CD4-positive, CD25-positive, alpha-beta regulatory T cell (primary cell): ENCODE measurements around the gene DAP3. TPM values are rescaled to one million over a fixed set of nuclear protein-coding genes. Genes with fewer than 3 reads are reported as not detected.
"Not testable (repeated sequence)": the region's sequence is repeated elsewhere in the genome, so short reads cannot be mapped to it uniquely, and the experiment has no call there.

Experiments used
- ATAC-seq, 2 donors: fragments of 150-1000 bp; cut with Tn5 transposase; one replicate each; pipeline ENCODE4 v1.10.0; 2021; ENCODE audit warnings: low read depth in 2 of 2, moderate number of reproducible peaks in 2 of 2, moderate library complexity in 1 of 2
- DNase-seq, 3 donors: peaks; one replicate each; pipeline versions ENCODE4 v3.0.0 to v3.0.0-alpha.2; 2012 to 2022; ENCODE audit warnings: mixed read lengths in 1 of 3
- H3K27ac ChIP-seq: one replicate; pipeline ENCODE4 v1.7.0; 2013; ENCODE audit warnings: mild to moderate bottlenecking, low read length; ENCODE audit not compliant: insufficient read depth, poor library complexity, severe bottlenecking
- H3K27me3 ChIP-seq: one replicate; pipeline ENCODE4 v1.7.0; 2013; ENCODE audit warnings: low read length; ENCODE audit not compliant: control insufficient read depth, insufficient read depth
- H3K36me3 ChIP-seq: one replicate; pipeline ENCODE4 v1.7.0; 2013; ENCODE audit warnings: mild to moderate bottlenecking, low read length, moderate library complexity; ENCODE audit not compliant: control insufficient read depth, insufficient read depth
- H3K4me1 ChIP-seq: 2 replicates; pipeline ENCODE4 v1.7.0; 2013; ENCODE audit warnings: mild to moderate bottlenecking, low read length; ENCODE audit not compliant: insufficient read depth, control insufficient read depth, poor library complexity, severe bottlenecking
- H3K4me3 ChIP-seq: one replicate; pipeline ENCODE4 v1.7.0; 2013; ENCODE audit warnings: low read depth, mild to moderate bottlenecking, low read length, moderate library complexity
- H3K9me3 ChIP-seq, 2 experiments: 1 replicate in 1 of 2; 2 replicates in 1 of 2; pipeline ENCODE4 v1.7.0; 2013; ENCODE audit warnings: low read length in 2 of 2, mild to moderate bottlenecking in 1 of 2, moderate library complexity in 1 of 2; ENCODE audit not compliant: control insufficient read depth in 2 of 2
- H3K27ac Mint-ChIP-seq, 3 donors: one replicate each; pipeline ENCODE4 v1.8.0; 2020 to 2022; ENCODE audit warnings: mild to moderate bottlenecking in 3 of 3, mixed read lengths in 3 of 3, moderate library complexity in 2 of 3
- H3K27me3 Mint-ChIP-seq: one replicate; pipeline ENCODE4 v1.8.0; 2022; ENCODE audit warnings: mild to moderate bottlenecking, mixed read lengths
- H3K36me3 Mint-ChIP-seq: one replicate; pipeline ENCODE4 v1.8.0; 2020; ENCODE audit warnings: mixed read lengths
- H3K4me1 Mint-ChIP-seq, 4 donors: one replicate each; pipeline ENCODE4 v1.8.0; 2020 to 2022; ENCODE audit warnings: mixed read lengths in 4 of 4, mild to moderate bottlenecking in 1 of 4
- H3K4me3 Mint-ChIP-seq, 4 donors: one replicate each; pipeline ENCODE4 v1.8.0; 2020 to 2022; ENCODE audit warnings: mild to moderate bottlenecking in 4 of 4, mixed read lengths in 4 of 4, moderate library complexity in 3 of 4
- H3K9me3 Mint-ChIP-seq, 7 donors: one replicate each; pipeline ENCODE4 v1.8.0; 2020 to 2022; ENCODE audit warnings: mixed read lengths in 7 of 7, mild to moderate bottlenecking in 3 of 7, moderate library complexity in 2 of 7
- polyA plus RNA-seq, 4 donors: library from polyadenylated mRNA; unstranded; fragments of 300-500 nt; fragmentation: Illumina TruSeq; gene quantifications; one replicate each; pipeline ENCODE4 v1.2.3, GENCODE V29; 2021
- total RNA-seq: library from RNA; stranded (reverse); gene quantifications from one replicate; pipeline ENCODE4 v1.2.3, GENCODE V29; 2022

DAP3 gene
- total and polyA plus RNA-seq, 5 donors from 2014 or later = 117 to 133 (median 122) TPM

DNA sequence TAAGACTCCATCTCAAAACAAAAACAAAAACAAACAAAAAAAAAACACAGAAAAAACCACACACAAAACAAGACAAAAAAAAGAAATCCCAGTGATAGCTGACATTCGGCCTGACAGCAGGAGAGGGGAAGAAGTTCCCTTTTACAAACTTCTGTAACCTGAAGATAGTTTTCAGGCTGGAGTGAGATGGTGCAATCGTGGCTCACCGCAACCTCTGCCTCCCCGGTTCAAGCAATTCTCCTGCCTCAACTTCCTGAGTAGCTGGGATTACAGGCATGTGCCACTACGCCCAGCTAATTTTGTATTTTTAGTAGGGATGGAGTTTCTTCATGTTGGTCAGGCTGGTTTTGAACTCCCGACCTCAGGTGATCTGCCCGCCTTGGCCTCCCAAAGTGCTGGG lies 75.1 kb downstream of the DAP3 start:
- not testable (repeated sequence) for H3K27me3 Mint-ChIP-seq, H3K27ac Mint-ChIP-seq, ATAC-seq, DNase-seq, H3K9me3 Mint-ChIP-seq, H3K4me3 Mint-ChIP-seq, H3K4me3 ChIP-seq, H3K9me3 ChIP-seq, H3K4me1 Mint-ChIP-seq, H3K27me3 ChIP-seq, H3K27ac ChIP-seq, H3K4me1 ChIP-seq
- peaks cover 55% of the 10 kb centered on the region for H3K36me3 Mint-ChIP-seq
- H3K36me3 ChIP-seq = peaks cover 78% of the 10 kb centered on the region

DNA sequence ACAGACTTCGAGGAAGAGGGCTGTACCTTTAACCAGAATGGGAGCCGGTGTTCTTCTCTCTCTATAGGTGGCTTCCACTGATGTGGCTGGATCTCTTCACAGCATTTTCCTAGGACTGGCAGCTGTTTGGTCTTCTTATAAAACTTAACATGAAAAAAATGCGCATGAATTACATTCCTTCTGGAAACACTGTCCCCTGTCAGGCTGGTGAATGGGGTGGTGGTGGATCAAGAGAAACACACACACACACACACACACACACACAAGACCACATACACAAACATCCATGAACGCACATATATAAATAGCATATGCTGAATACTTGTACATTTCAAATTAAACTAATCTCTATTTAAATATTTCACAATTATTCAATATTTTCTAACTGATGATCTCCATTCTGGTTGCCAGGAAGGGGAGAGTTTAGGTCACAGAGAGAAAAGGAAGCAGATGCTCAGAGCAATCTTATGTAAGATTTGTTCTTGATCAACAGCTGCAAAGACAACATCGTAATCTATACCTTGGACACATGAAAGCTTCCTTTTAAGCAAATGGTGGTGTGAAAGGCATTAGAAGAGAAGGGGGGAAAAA lies 78.6 kb downstream of the DAP3 start:
- not testable (repeated sequence) for H3K27me3 ChIP-seq, H3K9me3 ChIP-seq, H3K4me1 ChIP-seq, ATAC-seq, H3K27ac ChIP-seq, H3K4me3 ChIP-seq, H3K9me3 Mint-ChIP-seq, H3K4me3 Mint-ChIP-seq, DNase-seq, H3K4me1 Mint-ChIP-seq, H3K27me3 Mint-ChIP-seq
- H3K27ac Mint-ChIP-seq = peak overlapping the region in 1 of 3 donors; percentile 13
- peaks cover 53% of the 10 kb centered on the region for H3K36me3 Mint-ChIP-seq
- peaks cover 86% of the 10 kb centered on the region for H3K36me3 ChIP-seq

DNA sequence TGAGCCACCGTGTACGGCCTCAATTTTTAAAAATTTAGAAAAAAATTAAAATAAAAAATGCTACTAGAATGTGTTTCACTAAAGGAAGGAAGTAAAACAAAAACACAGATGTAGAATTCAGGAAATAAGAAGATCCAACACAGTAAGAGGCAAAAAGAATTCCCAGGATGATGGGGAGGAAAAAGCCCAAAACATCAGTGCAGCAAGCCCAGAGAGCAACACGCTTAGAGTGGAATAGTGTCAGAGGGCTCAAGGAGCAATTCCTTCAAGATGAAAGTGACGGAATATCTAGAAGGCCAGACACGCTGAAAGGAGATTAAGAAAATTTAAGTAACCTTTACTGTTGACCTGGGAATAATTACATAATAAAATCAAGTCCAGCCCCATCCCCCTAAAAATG lies 80.4 kb downstream of the DAP3 start:
- H3K27ac Mint-ChIP-seq = no peak overlapping the region
- no peaks in the 10 kb centered on the region for H3K9me3 ChIP-seq
- ATAC-seq (no peak), DNase-seq (no peak)
- no peak overlapping the region for H3K27ac ChIP-seq
- no peak overlapping the region for H3K4me3 ChIP-seq
- H3K4me1 ChIP-seq = no peaks in the 10 kb centered on the region
- no peaks in the 10 kb centered on the region for H3K27me3 Mint-ChIP-seq
- H3K9me3 Mint-ChIP-seq = no peaks in the 10 kb centered on the region
- H3K36me3 ChIP-seq = peaks cover 89% of the 10 kb centered on the region
- H3K4me1 Mint-ChIP-seq = no peaks in the 10 kb centered on the region
- no peak overlapping the region for H3K4me3 Mint-ChIP-seq
- peaks cover 63% of the 10 kb centered on the region for H3K36me3 Mint-ChIP-seq
- no peaks in the 10 kb centered on the region for H3K27me3 ChIP-seq

DNA sequence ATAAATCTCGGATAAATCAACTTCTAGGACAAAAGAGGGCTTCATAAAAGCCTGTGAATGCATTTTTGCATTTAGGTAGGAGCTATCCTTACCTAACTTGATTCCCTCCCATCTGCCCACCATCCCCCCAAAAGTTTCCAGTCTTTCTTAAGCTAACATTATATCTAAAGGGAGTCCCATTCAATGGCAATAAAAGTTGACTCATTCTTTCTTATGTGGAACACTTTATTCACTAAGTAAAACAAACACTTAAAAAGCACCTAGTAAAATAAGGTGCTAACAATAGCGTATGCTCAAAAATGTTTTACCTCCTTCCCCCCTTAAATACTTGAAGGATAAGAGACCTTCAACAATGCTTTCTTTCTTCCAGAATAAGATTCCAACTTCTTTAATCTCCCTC lies 84.3 kb downstream of the DAP3 start:
- Mint-ChIP-seq H3K27ac (no peak overlapping the region), H3K27me3 (no peaks in the 10 kb centered on the region)

DNA sequence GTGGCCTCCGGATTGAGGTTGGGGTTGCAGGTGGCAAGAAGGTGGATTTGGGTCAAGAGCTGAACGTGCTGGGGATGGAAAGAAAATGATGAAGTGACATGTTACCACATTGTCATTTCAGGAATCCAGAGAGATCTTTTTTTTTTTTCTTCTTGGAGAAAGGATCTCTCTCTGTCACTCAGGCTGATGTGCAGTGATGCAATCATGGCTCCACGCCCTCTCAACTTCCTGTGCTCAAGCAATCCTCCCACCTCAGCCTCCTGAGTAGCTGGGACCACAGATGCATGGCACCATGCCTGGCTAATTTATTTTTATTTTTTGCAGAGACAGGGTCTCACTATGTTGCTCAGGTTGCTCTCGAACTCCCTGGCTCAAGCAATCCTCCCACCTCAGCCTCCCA lies 87.5 kb downstream of the DAP3 start:
- Histone ChIP-seq H3K36me3 (peaks cover 79% of the 10 kb centered on the region), H3K4me1 (no peaks in the 10 kb centered on the region), H3K9me3 (no peaks in the 10 kb centered on the region), H3K4me3 (no peak overlapping the region), H3K27ac (no peak overlapping the region), H3K27me3 (no peaks in the 10 kb centered on the region)
- Mint-ChIP-seq H3K27me3 (no peaks in the 10 kb centered on the region), H3K36me3 (peaks cover 54% of the 10 kb centered on the region), H3K27ac (peak overlapping the region in 1 of 3 donors; percentile 55), H3K4me1 (peaks cover 0 to 7% (median 4%) of the 10 kb centered on the region in 4 donors), H3K4me3 (no peak overlapping the region), H3K9me3 (no peaks in the 10 kb centered on the region)
- ATAC-seq (no peak), DNase-seq (peak in 1 of 3 donors; percentile 45)

More for the DNA sequence above, 84.3 kb downstream of the DAP3 start:
- H3K4me3 ChIP-seq = no peak overlapping the region
- no peaks in the 10 kb centered on the region for H3K9me3 ChIP-seq
- peaks cover 0 to 7% (median 4%) of the 10 kb centered on the region in 4 donors for H3K4me1 Mint-ChIP-seq
- H3K36me3 Mint-ChIP-seq = peaks cover 72% of the 10 kb centered on the region
- DNase-seq (no peak), ATAC-seq (no peak)
- H3K9me3 Mint-ChIP-seq = no peaks in the 10 kb centered on the region
- no peaks in the 10 kb centered on the region for H3K4me1 ChIP-seq
- H3K4me3 Mint-ChIP-seq = no peak overlapping the region
- H3K36me3 ChIP-seq = peaks cover 92% of the 10 kb centered on the region
- H3K27me3 ChIP-seq = no peaks in the 10 kb centered on the region
- H3K27ac ChIP-seq = no peak overlapping the region

DNA sequence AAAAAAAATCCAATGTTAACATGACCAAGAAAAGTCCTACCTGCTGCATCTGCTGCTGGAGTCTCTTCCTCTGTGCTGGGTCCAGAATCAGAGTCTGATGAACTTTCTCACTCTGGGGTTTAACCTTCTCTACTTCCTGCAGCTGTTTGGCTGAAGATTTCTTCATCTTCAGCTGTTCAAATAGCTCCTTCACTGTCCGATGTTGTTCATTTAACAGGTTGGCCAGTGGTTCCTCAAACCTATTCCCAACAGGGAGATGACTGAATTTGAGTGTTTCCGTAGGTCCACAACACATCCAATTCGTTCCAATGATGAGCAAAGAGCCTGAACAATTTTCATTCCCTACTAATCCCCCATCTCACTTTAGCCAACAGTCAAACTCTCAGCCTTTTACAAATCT lies 88.7 kb downstream of the DAP3 start:
- H3K27me3 Mint-ChIP-seq = no peaks in the 10 kb centered on the region
- H3K9me3 Mint-ChIP-seq = no peaks in the 10 kb centered on the region
- Histone ChIP-seq H3K27me3 (no peaks in the 10 kb centered on the region), H3K9me3 (no peaks in the 10 kb centered on the region), H3K36me3 (peaks cover 75% of the 10 kb centered on the region), H3K27ac (no peak overlapping the region), H3K4me1 (no peaks in the 10 kb centered on the region), H3K4me3 (no peak overlapping the region)
- peaks cover 0 to 7% (median 4%) of the 10 kb centered on the region in 4 donors for H3K4me1 Mint-ChIP-seq
- DNase-seq = no peak
- no peak for ATAC-seq
- no peak overlapping the region for H3K4me3 Mint-ChIP-seq
- H3K36me3 Mint-ChIP-seq = peaks cover 50% of the 10 kb centered on the region
- H3K27ac Mint-ChIP-seq = peak overlapping the region in 2 of 3 donors; percentile 0 to 89

Other genes starting within 250 kb of the DAP3 start
- gene ASH1L, start 126.3 kb upstream of the DAP3 start, total RNA-seq = 97.8 TPM
- gene ASH1L, start 126.3 kb upstream of the DAP3 start, polyA plus RNA-seq = 10 to 100 TPM; 14.1 to 16.8 (median 15.1) TPM
- 46.0 TPM for gene MSTO1, start 78.9 kb upstream of the DAP3 start, total RNA-seq
- 10 to 100 TPM in 3 of 4 donors, 1 to 10 TPM in 1; 7.0 to 13.7 (median 11.6) TPM for gene MSTO1, start 78.9 kb upstream of the DAP3 start, polyA plus RNA-seq
- 96.5 TPM for gene YY1AP1, start 317 bp upstream of the DAP3 start, total RNA-seq
- 10 to 100 TPM; 39.2 to 46.9 (median 43.3) TPM for gene YY1AP1, start 317 bp upstream of the DAP3 start, polyA plus RNA-seq
- gene GON4L, start 168.1 kb downstream of the DAP3 start, total RNA-seq = 105 TPM
- gene GON4L, start 168.1 kb downstream of the DAP3 start, polyA plus RNA-seq = 10 to 100 TPM; 22.3 to 35.3 (median 26.3) TPM
- gene SYT11, start 170.5 kb downstream of the DAP3 start, total RNA-seq = 29.7 TPM
- 10 to 100 TPM; 14.4 to 34.1 (median 18.7) TPM for gene SYT11, start 170.5 kb downstream of the DAP3 start, polyA plus RNA-seq
- 55.8 TPM for gene RIT1, start 222.3 kb downstream of the DAP3 start, total RNA-seq
- gene RIT1, start 222.3 kb downstream of the DAP3 start, polyA plus RNA-seq = 10 to 100 TPM; 25.0 to 32.1 (median 29.0) TPM
- gene KHDC4, start 245.3 kb downstream of the DAP3 start, total RNA-seq = 60.1 TPM
- gene KHDC4, start 245.3 kb downstream of the DAP3 start, polyA plus RNA-seq = 10 to 100 TPM in 1 of 4 donors, 1 to 10 TPM in 3; 7.4 to 10.8 (median 8.3) TPM